Lower leg skin (tissue), 3 donors: ENCODE measurements around the gene TACR1.

Experiments used
- POLR2A ChIP-seq, 2 donors: fragments of 450-650 bp; IDR thresholded peaks; one replicate each; pipeline ENCODE4 v1.6.1; 2016 to 2017; ENCODE audit warnings: antibody characterized with exemption in 2 of 2, mild to moderate bottlenecking in 1 of 2, moderate library complexity in 1 of 2
- TF ChIP-seq, protein P1 (sequence below), 3 donors: fragments of 450-650 bp; IDR thresholded peaks; one replicate each; pipeline ENCODE4 v1.5.1; 2016; ENCODE audit warnings: antibody characterized with exemption in 3 of 3, mild to moderate bottlenecking in 3 of 3, moderate library complexity in 2 of 3

DNA sequence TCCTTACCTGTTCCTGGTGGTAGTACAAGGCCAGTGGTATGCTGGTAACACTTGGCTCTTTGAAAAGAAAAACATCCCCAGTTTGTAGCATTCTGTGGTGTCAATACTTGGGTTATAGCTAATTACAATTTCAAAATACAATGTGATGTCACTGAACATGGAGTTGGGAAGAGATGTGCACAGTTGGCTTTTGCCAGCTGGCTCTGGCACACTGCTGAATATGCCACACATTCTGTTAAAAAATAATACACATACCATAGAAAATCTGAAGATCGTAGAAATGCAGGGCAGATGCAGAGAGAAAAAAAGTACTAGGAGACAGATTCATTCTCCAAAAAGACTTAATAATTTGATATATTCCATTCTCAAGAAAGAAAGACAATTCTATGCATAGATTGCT lies 101.5 kb downstream of the TACR1 start:
- TF ChIP-seq, protein P1, sequence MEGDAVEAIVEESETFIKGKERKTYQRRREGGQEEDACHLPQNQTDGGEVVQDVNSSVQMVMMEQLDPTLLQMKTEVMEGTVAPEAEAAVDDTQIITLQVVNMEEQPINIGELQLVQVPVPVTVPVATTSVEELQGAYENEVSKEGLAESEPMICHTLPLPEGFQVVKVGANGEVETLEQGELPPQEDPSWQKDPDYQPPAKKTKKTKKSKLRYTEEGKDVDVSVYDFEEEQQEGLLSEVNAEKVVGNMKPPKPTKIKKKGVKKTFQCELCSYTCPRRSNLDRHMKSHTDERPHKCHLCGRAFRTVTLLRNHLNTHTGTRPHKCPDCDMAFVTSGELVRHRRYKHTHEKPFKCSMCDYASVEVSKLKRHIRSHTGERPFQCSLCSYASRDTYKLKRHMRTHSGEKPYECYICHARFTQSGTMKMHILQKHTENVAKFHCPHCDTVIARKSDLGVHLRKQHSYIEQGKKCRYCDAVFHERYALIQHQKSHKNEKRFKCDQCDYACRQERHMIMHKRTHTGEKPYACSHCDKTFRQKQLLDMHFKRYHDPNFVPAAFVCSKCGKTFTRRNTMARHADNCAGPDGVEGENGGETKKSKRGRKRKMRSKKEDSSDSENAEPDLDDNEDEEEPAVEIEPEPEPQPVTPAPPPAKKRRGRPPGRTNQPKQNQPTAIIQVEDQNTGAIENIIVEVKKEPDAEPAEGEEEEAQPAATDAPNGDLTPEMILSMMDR (IDR thresholded peaks at IDR 0.05) = no peak
- TF ChIP-seq POLR2A (IDR thresholded peaks at IDR 0.05) = no peak
